LNCaP clone FGC (cell line): ENCODE data around the gene MYMX.

Experiments used
- DNase-seq: peaks from one replicate; pipeline ENCODE4 v3.0.0-alpha.2; 2011; ENCODE audit warnings: low read depth
- H3K4me3 ChIP-seq: 2 replicates; pipeline ENCODE4 v1.5.1; 2011; ENCODE audit warnings: mild to moderate bottlenecking, low read depth, low read length, control low read depth
- CTCF ChIP-seq: IDR thresholded peaks from 2 replicates; pipeline ENCODE4 v1.5.1; 2012; ENCODE audit warnings: mild to moderate bottlenecking; ENCODE audit not compliant: control insufficient read depth, insufficient read depth; ENCODE audit errors: extremely low read depth

Gene MYMX

GRCh38 chr6:44249082-44249748, 32.5 kb downstream of the MYMX start:
- DNase-seq: no peak
- no peak for TF ChIP-seq CTCF
- peak overlapping the region; percentile 93 for H3K4me3 ChIP-seq

- TF ChIP-seq CTCF: no peak
- no peak overlapping the region for H3K4me3 ChIP-seq
These were observed 33.5 kb downstream of the MYMX start for GRCh38 chr6:44250067-44250717.

GRCh38 chr6:44250718-44251123, 34.0 kb downstream of the MYMX start:
- no peak for DNase-seq
- H3K4me3 ChIP-seq: no peak overlapping the region
- no peak for TF ChIP-seq CTCF

More at GRCh38 chr6:44250067-44250717, 33.5 kb downstream of the MYMX start:
- no peak for DNase-seq

GRCh38 chr6:44251576-44252524, 35.1 kb downstream of the MYMX start:
- no peak for DNase-seq
- no peak for TF ChIP-seq CTCF
- no peak overlapping the region for H3K4me3 ChIP-seq

- DNase-seq: no peak
- peak; percentile 33; the same call in 1 of the 2 replicates for TF ChIP-seq CTCF
- no peak overlapping the region for H3K4me3 ChIP-seq
These were observed 36.8 kb downstream of the MYMX start for GRCh38 chr6:44253307-44254101.
